Endothelial cell of umbilical vein (primary cell): Measurements from ENCODE around the gene IL36RN. TPM values are rescaled to one million over a fixed set of nuclear protein-coding genes. Genes with fewer than 3 reads are reported as not detected.

Experiments used
- BruUV-seq: library from RNA; stranded (reverse); fragments of 400-500 nt; replicated peaks from 2 replicates; lab custom pipeline; 2021; lab: Mats Ljungman, UMichigan
- CTCF ChIA-PET: fragments of 300-600, 350-600 bp; sonication (Branson Sonifier 250); formaldehyde crosslinking; loops from one replicate; lab custom pipeline; 2021; ENCODE audit warnings: antibody characterized with exemption, inconsistent platforms; lab: Charles Lee
- POLR2A ChIA-PET: fragments of 300-600, 350-600 bp; sonication (Branson Sonifier 250); formaldehyde crosslinking; loops from one replicate; lab custom pipeline; 2021; ENCODE audit warnings: antibody characterized with exemption, inconsistent platforms; lab: Charles Lee
- DNase-seq: peaks from one replicate; pipeline ENCODE4 v3.0.0-alpha.2; 2011; ENCODE audit warnings: low read depth, low spot score
- FAIRE-seq: peaks from 2 replicates; lab custom pipeline; 2011; peaks lifted over from hg19 to GRCh38; lab: Jason Lieb, UNC
- H2AFZ ChIP-seq: 2 replicates; pipeline ENCODE4 v1.6.0; 2012; ENCODE audit warnings: low read depth, low read length, control low read depth, inconsistent platforms
- H3K27ac ChIP-seq: 2 replicates; pipeline ENCODE4 v1.5.1; 2011; ENCODE audit warnings: low read depth, mild to moderate bottlenecking, control low read depth, low read length, moderate library complexity; ENCODE audit not compliant: insufficient read depth
- H3K27me3 ChIP-seq, 2 experiments: 2 replicates each; pipeline versions ENCODE4 v1.6.0 to v1.6.1; 2011; ENCODE audit warnings: low read length in 2 of 2, mixed read lengths in 1 of 2; ENCODE audit not compliant: control insufficient read depth in 2 of 2, insufficient read depth in 2 of 2
- H3K36me3 ChIP-seq, 2 experiments: 2 replicates in 1 of 2; 3 replicates in 1 of 2; pipeline ENCODE4 v1.5.1; 2011; ENCODE audit warnings: low read length in 2 of 2, mild to moderate bottlenecking in 1 of 2, moderate library complexity in 1 of 2; ENCODE audit not compliant: control insufficient read depth in 2 of 2, insufficient read depth in 2 of 2; ENCODE audit errors: extremely low read depth in 1 of 2
- H3K4me1 ChIP-seq: 3 replicates; pipeline ENCODE4 v1.5.1; 2011; ENCODE audit warnings: mild to moderate bottlenecking, low read length; ENCODE audit not compliant: control insufficient read depth, insufficient read depth; ENCODE audit errors: extremely low read depth
- H3K4me2 ChIP-seq: 2 replicates; pipeline ENCODE4 v1.6.1; 2011; ENCODE audit warnings: low read length, control low read depth, mixed read lengths; ENCODE audit not compliant: insufficient read depth
- H3K4me3 ChIP-seq, 3 experiments: fragments of 200-600 bp in 1 of 3; sonication (generic), shearing (Covaris generic) in 1 of 3; replicated peaks in 1 of 3; 2 replicates each; pipeline ENCODE4 v1.5.1; 2011 to 2016; ENCODE audit warnings: control low read depth in 3 of 3, low read length in 3 of 3, mild to moderate bottlenecking in 2 of 3, inconsistent platforms in 1 of 3, low read depth in 1 of 3, moderate library complexity in 1 of 3; ENCODE audit not compliant: insufficient read depth in 1 of 3
- H3K79me2 ChIP-seq: 2 replicates; pipeline ENCODE4 v1.6.0; 2012; ENCODE audit warnings: low read length, inconsistent platforms; ENCODE audit not compliant: control insufficient read depth, insufficient read depth
- H3K9ac ChIP-seq: replicated peaks from 2 replicates; pipeline ENCODE3; 2011; ENCODE audit warnings: low read length, control low read depth; ENCODE audit not compliant: insufficient read depth; ENCODE audit errors: extremely low read depth
- H3K9me1 ChIP-seq: replicated peaks from 3 replicates; pipeline ENCODE4 v1.6.0; 2011; ENCODE audit warnings: mild to moderate bottlenecking, low read length; ENCODE audit not compliant: control insufficient read depth, insufficient read depth; ENCODE audit errors: extremely low read depth
- H3K9me3 ChIP-seq: replicated peaks from 2 replicates; pipeline ENCODE4 v1.5.1; 2012; ENCODE audit warnings: low read length, inconsistent platforms; ENCODE audit not compliant: control insufficient read depth, insufficient read depth
- H4K20me1 ChIP-seq: replicated peaks from 2 replicates; pipeline ENCODE3; 2011; ENCODE audit warnings: mild to moderate bottlenecking, low read length; ENCODE audit not compliant: control insufficient read depth, insufficient read depth; ENCODE audit errors: extremely low read depth
- FOS ChIP-seq: IDR thresholded peaks from 2 replicates; pipeline ENCODE4 v1.6.1; 2011; ENCODE audit warnings: mild to moderate bottlenecking, low read length, moderate library complexity, borderline replicate concordance; ENCODE audit not compliant: insufficient read depth
- GATA2 ChIP-seq: IDR thresholded peaks from 2 replicates; pipeline ENCODE4 v1.7.0; 2011; ENCODE audit warnings: low read depth, mild to moderate bottlenecking, moderate library complexity, mixed read lengths, low read length; ENCODE audit not compliant: insufficient read length, insufficient read depth
- MYC ChIP-seq: IDR thresholded peaks from one replicate; pipeline ENCODE4 v1.6.1; 2011; ENCODE audit warnings: mild to moderate bottlenecking, low read depth, low read length
- POLR2A ChIP-seq: IDR thresholded peaks from 2 replicates; pipeline ENCODE4 v1.6.1; 2012; ENCODE audit warnings: low read depth, mild to moderate bottlenecking, control low read depth, low read length
- POLR2AphosphoS5 ChIP-seq: IDR thresholded peaks from 2 replicates; pipeline ENCODE4 v1.6.1; 2012; ENCODE audit warnings: low read depth, mild to moderate bottlenecking, control low read depth, low read length, moderate library complexity; ENCODE audit not compliant: insufficient read depth
- dilution Hi-C: fragments of 300-500 bp; cut with MboI; formaldehyde crosslinking; loops from one replicate; pipeline ENCODE4 v1.15.0; 2019; ENCODE audit warnings: low sequenced_read_pairs; ENCODE audit not compliant: extremely low pct_ligation_motif_present
- intact Hi-C: fragments of 100-400 bp; cut with micrococcal nuclease; formaldehyde crosslinking; loops from one replicate; pipeline ENCODE4 v1.10.0; 2022
- polyA plus RNA-seq, 4 experiments: library from polyadenylated mRNA; depleted of rRNA in 3 of 4; stranded (reverse) in 3 of 4; unstranded in 1 of 4; fragments of >200 nt; gene quantifications; 2 replicates each; pipeline versions ENCODE4 v1.2.1 to v1.2.3, GENCODE V29; 2011 to 2012; ENCODE audit warnings: missing spikeins in 1 of 4
- total RNA-seq: library from RNA; stranded (reverse); gene quantifications from 2 replicates; pipeline ENCODE4 v1.2.3, GENCODE V29; 2021
- TF ChIP-seq, protein P1 (sequence below), 2 donors: IDR thresholded peaks; 1 replicate in 1 of 2; 2 replicates in 1 of 2; pipeline ENCODE4 v1.5.1; 2011; ENCODE audit warnings: low read length in 2 of 2, mild to moderate bottlenecking in 2 of 2, moderate library complexity in 2 of 2, control low read depth in 1 of 2, inconsistent platforms in 1 of 2, low read depth in 1 of 2; ENCODE audit not compliant: insufficient read depth in 1 of 2; ENCODE audit errors: extremely low read depth in 1 of 2

The IL36RN gene
- total and polyA plus RNA-seq, 2 donors (not counting 3 experiments of a cell fraction or from before 2014, with no cell fraction given): not detected

DNA sequence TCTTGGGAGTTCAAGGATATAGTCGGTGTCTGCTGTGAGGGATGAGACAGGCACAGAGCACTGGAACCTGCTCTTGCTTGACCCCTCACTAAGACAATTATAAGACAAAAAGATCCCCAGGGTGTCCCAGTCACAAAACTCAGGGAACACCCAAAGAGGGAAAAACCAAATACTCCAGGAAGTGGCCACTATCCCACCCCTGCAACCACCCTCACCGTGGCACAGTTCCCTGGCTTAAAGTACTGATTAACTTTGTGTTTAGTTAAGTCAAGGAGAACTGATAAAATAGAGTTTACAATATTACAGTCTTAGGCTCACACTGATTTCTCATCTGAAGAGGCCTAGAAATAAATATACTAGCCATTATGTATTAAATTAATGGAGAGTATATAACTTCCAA lies 19.8 kb upstream of the IL36RN start:
- Histone ChIP-seq H3K79me2 (no peaks in the 10 kb centered on the region), H3K4me2 (no peak overlapping the region), H3K4me3 (no peak overlapping the region), H3K27me3 (peaks cover 0 to 3% of the 10 kb centered on the region in 2 experiments), H3K27ac (no peak overlapping the region), H3K36me3 (no peaks in the 10 kb centered on the region), H3K4me1 (no peaks in the 10 kb centered on the region), H3K9me1 (no peaks in the 10 kb centered on the region), H2AFZ (no peak overlapping the region), H3K9ac (no peak overlapping the region), H3K9me3 (no peaks in the 10 kb centered on the region), H4K20me1 (no peaks in the 10 kb centered on the region)
- DNase-seq (no peak), FAIRE-seq (no peak)
- CTCF ChIA-PET: no interaction called here
- BruUV-seq: no TSS peak
- dilution Hi-C loops (no loop called here), intact Hi-C loops (no loop called here)
- POLR2A ChIA-PET: no interaction called here
- TF ChIP-seq, protein P1, sequence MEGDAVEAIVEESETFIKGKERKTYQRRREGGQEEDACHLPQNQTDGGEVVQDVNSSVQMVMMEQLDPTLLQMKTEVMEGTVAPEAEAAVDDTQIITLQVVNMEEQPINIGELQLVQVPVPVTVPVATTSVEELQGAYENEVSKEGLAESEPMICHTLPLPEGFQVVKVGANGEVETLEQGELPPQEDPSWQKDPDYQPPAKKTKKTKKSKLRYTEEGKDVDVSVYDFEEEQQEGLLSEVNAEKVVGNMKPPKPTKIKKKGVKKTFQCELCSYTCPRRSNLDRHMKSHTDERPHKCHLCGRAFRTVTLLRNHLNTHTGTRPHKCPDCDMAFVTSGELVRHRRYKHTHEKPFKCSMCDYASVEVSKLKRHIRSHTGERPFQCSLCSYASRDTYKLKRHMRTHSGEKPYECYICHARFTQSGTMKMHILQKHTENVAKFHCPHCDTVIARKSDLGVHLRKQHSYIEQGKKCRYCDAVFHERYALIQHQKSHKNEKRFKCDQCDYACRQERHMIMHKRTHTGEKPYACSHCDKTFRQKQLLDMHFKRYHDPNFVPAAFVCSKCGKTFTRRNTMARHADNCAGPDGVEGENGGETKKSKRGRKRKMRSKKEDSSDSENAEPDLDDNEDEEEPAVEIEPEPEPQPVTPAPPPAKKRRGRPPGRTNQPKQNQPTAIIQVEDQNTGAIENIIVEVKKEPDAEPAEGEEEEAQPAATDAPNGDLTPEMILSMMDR (IDR thresholded peaks at IDR 0.05; ENCODE audit: extremely low read depth in 1 of 2, insufficient read depth in 1 of 2, low read depth in 1 of 2, low read length in 2 of 2): no peak
- TF ChIP-seq MYC: no peak
- TF ChIP-seq POLR2A: no peak
- no peak for TF ChIP-seq POLR2AphosphoS5

DNA sequence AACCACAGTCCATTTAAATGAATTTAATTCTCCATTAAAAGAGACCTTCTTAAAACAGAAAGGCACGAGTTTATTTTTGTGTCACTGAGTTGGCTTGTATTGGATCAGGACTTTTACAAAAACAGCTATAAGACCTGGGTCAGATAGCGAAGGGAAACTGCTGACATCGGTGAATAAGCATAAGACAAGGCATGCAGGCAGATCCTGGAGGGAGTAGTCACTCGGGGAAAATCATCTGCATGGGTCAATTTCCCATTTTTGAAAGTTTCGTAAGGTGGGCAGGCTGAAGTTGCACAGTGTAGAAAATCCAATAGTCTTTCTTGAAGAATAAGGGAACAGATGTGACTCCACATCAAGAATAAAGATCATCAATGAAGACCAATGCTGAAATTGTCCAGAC lies 19.3 kb upstream of the IL36RN start:
- no TSS peak for BruUV-seq
- POLR2A ChIA-PET: no interaction called here
- CTCF ChIA-PET: no interaction called here

More for the DNA sequence above, 19.3 kb upstream of the IL36RN start:
- H3K4me1 ChIP-seq: no peaks in the 10 kb centered on the region
- no peaks in the 10 kb centered on the region for H3K9me1 ChIP-seq
- dilution Hi-C loops: no loop called here
- FAIRE-seq: no peak
- no peak for DNase-seq
- H3K9ac ChIP-seq: no peak overlapping the region
- intact Hi-C loops: no loop called here
- TF ChIP-seq, protein P1 (IDR thresholded peaks at IDR 0.05; ENCODE audit: extremely low read depth in 1 of 2, insufficient read depth in 1 of 2, low read depth in 1 of 2, low read length in 2 of 2): no peak
- TF ChIP-seq FOS (no peak), GATA2 (no peak), MYC (no peak), POLR2A (no peak)
- peaks cover 0 to 3% of the 10 kb centered on the region in 2 experiments for H3K27me3 ChIP-seq
- no peaks in the 10 kb centered on the region for H3K36me3 ChIP-seq
- H3K4me2 ChIP-seq: no peak overlapping the region
- H3K27ac ChIP-seq: no peak overlapping the region
- no peaks in the 10 kb centered on the region for H4K20me1 ChIP-seq
- H2AFZ ChIP-seq: no peak overlapping the region
- H3K9me3 ChIP-seq: no peaks in the 10 kb centered on the region
- H3K79me2 ChIP-seq: no peaks in the 10 kb centered on the region
- H3K4me3 ChIP-seq: no peak overlapping the region
